Lower leg skin (tissue), 4 donors: ENCODE data around the gene HMG20A. TPM values are rescaled to one million over a fixed set of nuclear protein-coding genes. Genes with fewer than 3 reads are reported as not detected.

Source experiments
- DNase-seq, 2 donors: peaks; one replicate each; pipeline ENCODE4 v3.0.0-alpha.2; 2019; ENCODE audit warnings: low spot score in 2 of 2
- H3K4me3 ChIP-seq: fragments of 200-600 bp; sonication (generic); 2 replicates; pipeline ENCODE4 v1.5.1; 2017; ENCODE audit warnings: mild to moderate bottlenecking, low read depth; ENCODE audit not compliant: poor library complexity, severe bottlenecking
- CTCF ChIP-seq, 3 donors: fragments of 450-650 bp; IDR thresholded peaks; one replicate each; pipeline ENCODE4 v1.5.1; 2016; ENCODE audit warnings: antibody characterized with exemption in 3 of 3, mild to moderate bottlenecking in 3 of 3, moderate library complexity in 2 of 3
- POLR2A ChIP-seq, 2 donors: fragments of 450-650 bp; IDR thresholded peaks; one replicate each; pipeline ENCODE4 v1.6.1; 2016 to 2017; ENCODE audit warnings: antibody characterized with exemption in 2 of 2, mild to moderate bottlenecking in 1 of 2, moderate library complexity in 1 of 2
- WGBS, 2 donors: methylation state at CpG; one replicate each; pipeline ENCODE4 v1.1.5; 2018; 5-methylcytosine and 5-hydroxymethylcytosine counted together
- intact Hi-C: fragments of 100-400 bp; cut with DNase I; formaldehyde crosslinking; loops from one replicate; pipeline ENCODE4 v1.15.0; 2023; ENCODE audit warnings: low total_unique reads
- total RNA-seq, 4 donors: library from RNA; depleted of rRNA; stranded (reverse); fragments of >200 nt; gene quantifications; one replicate each; pipeline ENCODE4 v1.1.0, GENCODE V29; 2016

The HMG20A gene
- total RNA-seq, 4 donors from 2014 or later, result 16.8 to 28.1 (median 22.5) TPM

- 89 to 90% methylated on average over 2 of the region's 2 CpGs for WGBS, 2 donors
Measured at GRCh38 chr15:77430213-77430612, 9.5 kb downstream of the HMG20A start.

GRCh38 chr15:77430652-77431051 is 10.0 kb downstream of the HMG20A start:
- intact Hi-C loops, result no loop called here
- 92 to 93% methylated on average over 2 of the region's 2 CpGs for WGBS, 2 donors
- TF ChIP-seq POLR2A (IDR thresholded peaks at IDR 0.05) (no peak), CTCF (IDR thresholded peaks at IDR 0.05) (no peak)
- DNase-seq, result no peak
- H3K4me3 ChIP-seq, result no peak overlapping the region

More at GRCh38 chr15:77430213-77430612, 9.5 kb downstream of the HMG20A start:
- no peak overlapping the region for H3K4me3 ChIP-seq
- TF ChIP-seq CTCF (IDR thresholded peaks at IDR 0.05) (no peak), POLR2A (IDR thresholded peaks at IDR 0.05) (no peak)
- intact Hi-C loops, result no loop called here
- DNase-seq, result no peak

- intact Hi-C loops, result no loop called here
Measured at GRCh38 chr15:77436822-77437221, 16.1 kb downstream of the HMG20A start.

GRCh38 chr15:77437264-77437663 is 16.6 kb downstream of the HMG20A start:
- intact Hi-C loops, result no loop called here
- H3K4me3 ChIP-seq, result no peak overlapping the region
- TF ChIP-seq POLR2A (IDR thresholded peaks at IDR 0.05), result no peak
- no peak for TF ChIP-seq CTCF (IDR thresholded peaks at IDR 0.05)
- 86 to 88% methylated on average over 4 of the region's 4 CpGs for WGBS, 2 donors
- no peak for DNase-seq

More at GRCh38 chr15:77436822-77437221, 16.1 kb downstream of the HMG20A start:
- WGBS, 2 donors, result 88 to 91% methylated on average over 2 of the region's 2 CpGs
- DNase-seq, result no peak
- TF ChIP-seq CTCF (IDR thresholded peaks at IDR 0.05), result no peak
- no peak for TF ChIP-seq POLR2A (IDR thresholded peaks at IDR 0.05)
- no peak overlapping the region for H3K4me3 ChIP-seq

- intact Hi-C loops, result no loop called here
- no peak overlapping the region for H3K4me3 ChIP-seq
- no peak for DNase-seq
- TF ChIP-seq CTCF (IDR thresholded peaks at IDR 0.05), result no peak
- TF ChIP-seq POLR2A (IDR thresholded peaks at IDR 0.05), result no peak
- WGBS, 2 donors, result 69 to 75% methylated on average over 3 of the region's 3 CpGs
Measured at GRCh38 chr15:77440378-77440999, 19.8 kb downstream of the HMG20A start.
